Osteocyte (in vitro differentiated cells): Measurements from ENCODE around the gene EGF. TPM values are rescaled to one million over a fixed set of nuclear protein-coding genes. Genes with fewer than 3 reads are reported as not detected.

Source experiments
- DNase-seq: peaks from one replicate; pipeline ENCODE4 v3.0.0; 2021; ENCODE audit warnings: mixed read lengths; ENCODE audit not compliant: unreplicated experiment; ENCODE audit errors: extremely low spot score
- H3K27ac Mint-ChIP-seq: one replicate; pipeline ENCODE4 v1.8.0; 2021; ENCODE audit warnings: mild to moderate bottlenecking, mixed read lengths; ENCODE audit not compliant: unreplicated experiment
- H3K27me3 Mint-ChIP-seq: one replicate; pipeline ENCODE4 v1.8.0; 2021; ENCODE audit warnings: mixed read lengths; ENCODE audit not compliant: unreplicated experiment
- H3K36me3 Mint-ChIP-seq: one replicate; pipeline ENCODE4 v1.8.0; 2021; ENCODE audit warnings: mixed read lengths; ENCODE audit not compliant: unreplicated experiment
- H3K4me1 Mint-ChIP-seq: one replicate; pipeline ENCODE4 v1.8.0; 2021; ENCODE audit warnings: mixed read lengths; ENCODE audit not compliant: unreplicated experiment
- H3K4me3 Mint-ChIP-seq: one replicate; pipeline ENCODE4 v1.8.0; 2021; ENCODE audit warnings: mild to moderate bottlenecking, moderate library complexity, mixed read lengths; ENCODE audit not compliant: unreplicated experiment
- H3K9me3 Mint-ChIP-seq: one replicate; pipeline ENCODE4 v1.8.0; 2021; ENCODE audit warnings: mixed read lengths; ENCODE audit not compliant: unreplicated experiment
- total RNA-seq: library from RNA; stranded (reverse); gene quantifications from 2 replicates; pipeline ENCODE4 v1.2.1, GENCODE V29; 2021
- TF ChIP-seq, protein P1 (sequence below): fragments of 200-600 bp; sonication (generic); IDR thresholded peaks from 2 replicates; pipeline ENCODE4 v1.5.0; 2021; ENCODE audit warnings: antibody characterized with exemption, mild to moderate bottlenecking, moderate library complexity

Gene EGF
- total RNA-seq, 1 donor from 2014 or later: not detected

DNA sequence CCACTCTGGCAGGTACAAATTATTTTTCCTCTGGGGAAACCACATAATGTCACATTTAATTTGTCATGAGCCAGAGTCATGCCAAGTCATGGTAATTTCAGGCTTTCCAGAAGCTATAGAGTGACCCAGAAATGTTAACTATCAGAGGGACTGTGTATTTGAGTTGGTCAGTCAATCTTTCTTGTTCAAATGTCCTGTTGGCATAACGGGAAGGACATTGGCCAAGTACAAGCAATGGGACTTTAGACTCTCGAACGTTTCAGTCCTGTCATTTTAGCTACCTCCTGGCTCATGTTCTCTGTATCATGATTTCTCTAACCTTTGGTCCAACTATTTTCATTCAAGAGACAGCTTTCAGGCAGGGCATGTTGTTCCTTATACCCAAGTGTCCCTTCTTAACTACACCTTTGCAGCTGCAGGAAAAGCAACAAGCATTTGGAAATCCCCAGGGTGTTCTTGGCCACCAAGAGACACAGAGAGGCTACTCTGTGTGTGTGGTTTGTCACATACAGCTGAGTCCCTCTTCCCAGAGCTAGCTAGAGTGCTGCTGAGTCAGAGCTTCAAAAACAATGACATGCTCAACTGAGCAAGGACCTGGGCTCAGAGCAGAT lies 142.6 kb downstream of the EGF start:
- H3K27me3 Mint-ChIP-seq: no peaks in the 10 kb centered on the region
- DNase-seq: no peak
- no peaks in the 10 kb centered on the region for H3K9me3 Mint-ChIP-seq
- no peak overlapping the region for H3K27ac Mint-ChIP-seq
- peaks cover 2% of the 10 kb centered on the region for H3K36me3 Mint-ChIP-seq
- H3K4me3 Mint-ChIP-seq: no peak overlapping the region
- TF ChIP-seq, protein P1, sequence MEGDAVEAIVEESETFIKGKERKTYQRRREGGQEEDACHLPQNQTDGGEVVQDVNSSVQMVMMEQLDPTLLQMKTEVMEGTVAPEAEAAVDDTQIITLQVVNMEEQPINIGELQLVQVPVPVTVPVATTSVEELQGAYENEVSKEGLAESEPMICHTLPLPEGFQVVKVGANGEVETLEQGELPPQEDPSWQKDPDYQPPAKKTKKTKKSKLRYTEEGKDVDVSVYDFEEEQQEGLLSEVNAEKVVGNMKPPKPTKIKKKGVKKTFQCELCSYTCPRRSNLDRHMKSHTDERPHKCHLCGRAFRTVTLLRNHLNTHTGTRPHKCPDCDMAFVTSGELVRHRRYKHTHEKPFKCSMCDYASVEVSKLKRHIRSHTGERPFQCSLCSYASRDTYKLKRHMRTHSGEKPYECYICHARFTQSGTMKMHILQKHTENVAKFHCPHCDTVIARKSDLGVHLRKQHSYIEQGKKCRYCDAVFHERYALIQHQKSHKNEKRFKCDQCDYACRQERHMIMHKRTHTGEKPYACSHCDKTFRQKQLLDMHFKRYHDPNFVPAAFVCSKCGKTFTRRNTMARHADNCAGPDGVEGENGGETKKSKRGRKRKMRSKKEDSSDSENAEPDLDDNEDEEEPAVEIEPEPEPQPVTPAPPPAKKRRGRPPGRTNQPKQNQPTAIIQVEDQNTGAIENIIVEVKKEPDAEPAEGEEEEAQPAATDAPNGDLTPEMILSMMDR: no peak
- peaks cover 29% of the 10 kb centered on the region for H3K4me1 Mint-ChIP-seq

DNA sequence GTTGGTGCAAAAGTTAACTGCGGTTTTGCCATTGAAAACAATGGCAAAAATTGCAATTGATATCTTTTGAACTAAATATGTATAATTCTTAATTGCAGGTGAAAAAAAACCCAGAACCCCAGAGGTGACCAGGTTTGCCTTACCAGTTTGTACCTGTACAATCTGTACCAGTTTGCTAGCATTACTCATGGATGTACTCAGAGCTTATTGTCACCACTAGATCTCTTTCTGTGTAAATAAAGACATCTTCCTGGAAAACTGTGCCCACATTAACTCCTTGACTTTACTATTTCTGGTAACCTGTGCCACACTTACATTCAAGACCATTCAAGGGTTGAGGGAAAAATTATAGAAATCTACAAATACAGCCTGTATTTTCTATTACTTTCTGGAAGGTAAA lies 146.0 kb downstream of the EGF start:
- Mint-ChIP-seq H3K27me3 (no peaks in the 10 kb centered on the region), H3K36me3 (peaks cover 2% of the 10 kb centered on the region), H3K27ac (no peak overlapping the region), H3K4me1 (peaks cover 20% of the 10 kb centered on the region), H3K9me3 (no peaks in the 10 kb centered on the region), H3K4me3 (no peak overlapping the region)
- DNase-seq: no peak
- TF ChIP-seq, protein P1: no peak

DNA sequence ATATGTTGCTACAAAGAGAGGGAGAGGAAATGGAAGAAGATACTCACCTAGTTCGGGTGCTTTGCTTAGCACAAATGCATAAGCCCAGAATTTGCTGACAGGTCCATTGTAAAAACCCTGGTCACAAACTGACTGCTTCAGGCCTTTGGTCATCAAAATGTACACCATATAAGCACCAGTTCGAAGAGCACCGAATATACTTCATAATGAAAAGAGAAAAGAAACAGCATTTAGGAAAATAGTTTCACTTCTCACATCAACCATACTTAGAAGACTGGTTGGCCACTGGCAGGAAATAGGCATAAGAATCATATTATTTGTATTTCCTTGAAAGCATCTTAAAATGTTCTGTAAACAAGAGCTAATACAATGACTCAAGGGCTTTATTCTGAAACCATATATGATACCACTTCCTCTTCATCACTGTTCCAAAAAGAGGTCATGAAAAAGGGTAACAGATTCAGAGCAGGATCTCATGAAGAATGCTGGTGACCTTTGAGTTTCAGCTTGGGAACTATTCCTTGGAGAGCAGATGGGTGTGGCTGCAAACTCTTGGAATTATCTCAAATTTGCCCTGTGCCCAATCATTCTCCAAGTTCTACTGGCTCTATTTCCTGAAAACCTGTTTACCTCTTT lies 147.0 kb downstream of the EGF start:
- DNase-seq: no peak
- Mint-ChIP-seq H3K4me3 (no peak overlapping the region), H3K27ac (no peak overlapping the region), H3K4me1 (peaks cover 20% of the 10 kb centered on the region), H3K27me3 (no peaks in the 10 kb centered on the region), H3K9me3 (no peaks in the 10 kb centered on the region), H3K36me3 (peaks cover 2% of the 10 kb centered on the region)
- TF ChIP-seq, protein P1: no peak

DNA sequence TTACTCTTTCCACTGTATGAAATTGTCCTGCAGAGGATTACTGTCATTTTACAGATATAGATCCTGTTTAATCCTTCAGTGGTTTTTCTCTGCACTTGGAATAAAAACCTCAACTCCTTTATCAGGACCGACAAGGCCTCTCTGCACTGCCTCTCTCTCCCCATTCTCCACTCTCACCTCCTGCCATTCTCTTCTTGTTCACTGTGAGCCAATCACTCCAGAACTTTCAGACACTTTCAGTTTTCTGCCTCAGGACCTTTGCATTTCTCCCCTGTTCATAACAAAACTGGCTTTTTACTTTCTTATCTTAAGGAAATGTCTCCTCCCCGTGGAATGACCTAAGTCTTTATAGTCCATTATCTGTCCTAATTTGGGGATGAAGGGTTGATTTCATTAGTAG lies 148.4 kb downstream of the EGF start:
- H3K9me3 Mint-ChIP-seq: no peaks in the 10 kb centered on the region
- peaks cover 15% of the 10 kb centered on the region for H3K4me1 Mint-ChIP-seq
- H3K36me3 Mint-ChIP-seq: peaks cover 2% of the 10 kb centered on the region
- no peak overlapping the region for H3K4me3 Mint-ChIP-seq
- DNase-seq: no peak
- H3K27ac Mint-ChIP-seq: no peak overlapping the region
- no peaks in the 10 kb centered on the region for H3K27me3 Mint-ChIP-seq
- TF ChIP-seq, protein P1: no peak

Other genes with a start within 250 kb of the EGF start
- gene CASP6, start 209.4 kb upstream of the EGF start, total RNA-seq: 19.8 and 23.3 TPM in 2 replicates
- gene PLA2G12A, start 182.8 kb upstream of the EGF start, total RNA-seq: 38.6 and 43.8 TPM in 2 replicates
- not detected in 2 replicates for gene CFI, start 110.9 kb upstream of the EGF start, total RNA-seq
- 16.8 and 17.5 TPM in 2 replicates for gene GAR1, start 97.1 kb upstream of the EGF start, total RNA-seq
- 0.24 TPM in 1 of 2 replicates, not detected in the other for gene RRH, start 84.9 kb upstream of the EGF start, total RNA-seq
- 0.08 and 0.13 TPM in 2 replicates for gene LRIT3, start 64.8 kb upstream of the EGF start, total RNA-seq